HG03045 (cell line): Measurements from ENCODE around the gene MSL1.

Source experiments
- ATAC-seq: cut with Tn5 transposase; IDR thresholded peaks from one replicate; pipeline ENCODE4 v1.9.1; 2021; ENCODE audit warnings: mild to moderate bottlenecking, moderate library complexity; ENCODE audit not compliant: unreplicated experiment

The MSL1 gene

GRCh38 chr17:40121181-40122135 lies at the start of gene MSL1:
MSL1 (plus strand) TSS chr17:40121971; CDS start chr17:40122613, 642 bp downstream.
- peak; percentile 65 for ATAC-seq

GRCh38 chr17:40072040-40072734 lies 49.6 kb upstream of the MSL1 start:
- no peak for ATAC-seq

- ATAC-seq = no peak
These were observed 48.9 kb upstream of the MSL1 start for GRCh38 chr17:40072735-40073346.

DNA sequence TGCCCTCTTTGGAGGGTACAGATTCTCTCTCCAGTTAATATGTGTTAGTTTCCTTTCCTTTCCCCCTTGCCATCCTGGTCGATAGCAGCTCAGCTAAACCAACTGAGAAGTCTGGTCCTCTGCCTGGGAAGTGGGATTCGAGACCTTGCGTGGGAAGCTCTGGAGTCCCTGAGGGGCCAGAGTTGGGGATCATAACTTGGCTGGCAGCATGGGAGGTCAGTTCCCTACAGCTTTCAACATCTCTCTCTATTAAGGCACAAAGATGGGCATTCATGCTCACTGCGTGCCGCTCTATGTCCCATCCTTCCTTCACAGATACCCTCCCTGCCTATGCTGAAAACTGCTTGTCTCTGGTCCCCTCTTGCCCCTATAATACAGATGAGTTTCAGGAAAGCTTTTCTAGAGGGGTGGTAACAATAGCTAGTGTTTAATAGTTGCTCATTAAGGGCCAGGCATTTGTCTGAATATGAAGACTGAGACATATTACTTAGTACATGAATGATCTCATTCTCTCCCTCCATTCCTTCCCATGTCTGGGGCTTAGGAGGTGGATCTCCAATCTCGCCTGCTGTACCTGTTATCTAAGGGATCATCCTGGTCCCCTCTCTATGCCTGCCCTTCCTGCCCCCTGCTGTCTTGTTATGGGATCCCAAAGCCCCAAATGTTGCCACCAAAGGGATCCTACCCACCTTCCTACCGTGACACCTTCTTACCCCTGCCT lies 48.2 kb upstream of the MSL1 start:
- no peak for ATAC-seq

- no peak for ATAC-seq
These were observed 47.6 kb upstream of the MSL1 start for GRCh38 chr17:40074175-40074512.

GRCh38 chr17:40074871-40075200 lies 46.9 kb upstream of the MSL1 start:
- no peak for ATAC-seq

DNA sequence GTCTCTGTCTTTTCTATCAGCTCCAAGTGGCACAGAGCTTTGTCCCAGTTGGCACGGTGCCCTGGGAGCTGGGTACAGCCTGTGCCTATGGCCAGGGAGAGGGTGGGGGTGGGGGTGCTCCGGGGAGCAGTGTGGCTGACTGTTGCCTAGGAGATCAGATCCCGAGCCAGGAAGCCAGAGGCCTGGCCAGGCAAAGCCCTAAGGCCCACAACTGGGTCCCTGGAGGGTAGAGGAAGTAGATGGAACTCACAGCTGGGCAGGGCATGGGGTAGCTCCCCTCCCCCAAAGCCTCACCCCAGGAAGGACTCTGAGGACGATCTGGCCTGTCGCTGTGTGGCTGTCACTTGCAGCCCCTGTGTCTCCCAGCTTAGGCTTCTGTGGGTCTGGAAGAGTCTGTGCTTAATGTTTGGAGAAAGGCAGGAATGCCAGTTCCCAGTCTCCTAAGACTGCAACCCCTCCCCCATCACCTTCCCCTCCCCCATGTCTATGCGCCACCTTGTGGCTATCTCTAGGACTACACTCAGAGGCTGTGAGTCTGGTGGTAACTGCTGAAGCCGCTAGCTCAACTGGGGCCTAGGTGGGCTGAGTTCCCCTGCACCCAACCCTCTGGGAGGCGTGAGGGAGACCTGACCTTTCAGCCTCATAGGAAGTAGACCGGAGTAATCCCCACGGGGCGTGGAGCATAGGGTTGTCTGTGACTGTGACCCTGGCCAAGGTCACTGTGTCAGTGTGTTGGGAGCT lies 46.4 kb upstream of the MSL1 start:
- ATAC-seq = no peak

DNA sequence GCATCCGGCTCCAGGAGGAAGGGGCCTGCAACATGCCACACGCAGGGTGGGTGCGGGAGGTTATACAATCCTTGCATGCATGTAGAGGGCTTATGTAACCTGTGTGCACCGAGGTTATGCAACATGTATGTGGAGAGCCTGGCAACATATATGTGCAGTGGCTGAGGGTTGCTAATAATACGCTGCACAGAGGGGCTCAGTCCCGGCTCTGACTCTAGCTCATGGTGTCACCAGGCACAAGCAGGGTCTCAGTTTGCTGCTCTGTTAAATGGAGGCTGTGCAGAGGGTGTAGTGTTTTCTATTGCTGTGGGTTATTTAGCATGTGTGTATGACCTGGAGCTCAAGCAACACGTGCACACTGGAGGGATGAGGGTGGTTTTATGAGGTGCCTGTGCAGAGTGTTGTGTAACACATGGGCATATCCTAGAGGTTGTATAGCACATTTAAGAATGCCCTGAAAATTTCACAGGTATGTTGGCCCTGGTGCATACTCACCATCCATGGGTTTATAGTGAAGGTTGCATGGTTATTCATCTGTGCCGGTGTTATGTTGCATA lies 45.8 kb upstream of the MSL1 start:
- no peak for ATAC-seq

DNA sequence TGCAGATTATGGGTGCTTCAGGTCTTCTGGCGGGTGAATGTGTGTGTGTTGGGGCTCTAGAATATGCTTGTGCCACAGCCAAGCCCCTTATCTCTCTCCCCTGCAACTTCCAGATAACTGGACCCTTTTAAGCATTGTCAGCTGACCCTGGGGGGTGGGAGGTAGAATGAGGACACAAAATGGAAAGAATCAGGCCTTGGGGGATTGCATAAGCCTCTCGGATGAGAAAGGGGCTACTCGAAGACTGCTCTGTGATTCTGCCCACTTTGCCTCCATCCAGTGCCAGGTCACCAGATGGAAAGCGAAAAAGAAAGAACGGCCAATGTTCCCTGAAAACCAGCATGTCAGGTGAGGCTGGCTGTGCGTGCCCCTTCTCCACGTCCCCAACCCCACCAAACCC lies 45.2 kb upstream of the MSL1 start:
- no peak for ATAC-seq

DNA sequence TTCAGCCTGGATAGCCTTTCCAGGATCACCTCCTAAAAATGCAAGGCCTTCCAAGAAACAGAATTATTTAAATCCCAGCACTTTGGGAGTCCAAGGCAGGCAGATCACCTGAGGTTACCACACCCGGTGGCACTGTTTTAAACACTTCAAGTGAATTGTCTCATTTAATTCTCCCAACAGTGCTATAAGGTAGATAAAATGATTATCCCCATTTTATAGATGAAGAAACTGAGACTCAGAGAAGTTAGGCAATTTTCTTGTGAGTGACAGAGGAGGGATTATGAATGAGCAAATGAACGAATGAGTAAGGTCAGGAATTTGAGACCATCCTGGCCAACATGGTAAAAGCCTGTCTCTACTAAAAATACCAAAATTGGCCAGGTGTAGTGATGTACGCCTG lies 42.2 kb upstream of the MSL1 start:
- ATAC-seq = no peak

- no peak for ATAC-seq
These were observed 37.3 kb upstream of the MSL1 start for GRCh38 chr17:40084477-40084876.

- ATAC-seq = no peak
These were observed 35.4 kb upstream of the MSL1 start for GRCh38 chr17:40086150-40087044.

DNA sequence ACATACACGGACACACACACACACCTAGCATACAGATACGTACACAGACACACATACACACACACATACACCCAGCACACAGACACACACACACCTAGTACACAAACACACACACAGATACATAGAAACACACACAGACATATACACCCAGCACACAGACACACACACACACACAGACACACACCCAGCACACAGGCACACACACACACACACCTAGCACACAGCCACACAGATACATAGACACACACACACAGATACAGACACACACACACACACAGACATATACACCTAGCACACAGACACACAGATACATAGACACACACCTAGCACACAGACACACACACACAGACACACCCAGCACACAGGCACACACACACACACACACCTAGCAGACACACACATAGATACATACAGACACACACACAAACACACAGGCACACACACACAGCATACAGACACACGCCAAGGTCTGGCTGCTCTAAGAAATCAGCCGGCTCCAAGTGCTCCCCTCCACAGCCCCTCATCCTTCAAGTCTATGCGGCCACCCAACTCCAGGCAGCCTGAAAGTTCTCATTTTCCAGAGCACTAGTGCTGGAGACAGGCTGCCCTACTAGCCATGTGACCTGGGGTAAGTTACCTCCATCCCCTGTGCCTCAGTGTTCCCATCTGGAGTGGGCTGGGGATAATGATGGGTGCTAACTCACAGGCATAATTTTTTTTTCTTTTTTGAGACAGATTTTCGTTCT lies 34.5 kb upstream of the MSL1 start:
- ATAC-seq = no peak

GRCh38 chr17:40087903-40088718 lies 33.7 kb upstream of the MSL1 start:
- no peak for ATAC-seq

DNA sequence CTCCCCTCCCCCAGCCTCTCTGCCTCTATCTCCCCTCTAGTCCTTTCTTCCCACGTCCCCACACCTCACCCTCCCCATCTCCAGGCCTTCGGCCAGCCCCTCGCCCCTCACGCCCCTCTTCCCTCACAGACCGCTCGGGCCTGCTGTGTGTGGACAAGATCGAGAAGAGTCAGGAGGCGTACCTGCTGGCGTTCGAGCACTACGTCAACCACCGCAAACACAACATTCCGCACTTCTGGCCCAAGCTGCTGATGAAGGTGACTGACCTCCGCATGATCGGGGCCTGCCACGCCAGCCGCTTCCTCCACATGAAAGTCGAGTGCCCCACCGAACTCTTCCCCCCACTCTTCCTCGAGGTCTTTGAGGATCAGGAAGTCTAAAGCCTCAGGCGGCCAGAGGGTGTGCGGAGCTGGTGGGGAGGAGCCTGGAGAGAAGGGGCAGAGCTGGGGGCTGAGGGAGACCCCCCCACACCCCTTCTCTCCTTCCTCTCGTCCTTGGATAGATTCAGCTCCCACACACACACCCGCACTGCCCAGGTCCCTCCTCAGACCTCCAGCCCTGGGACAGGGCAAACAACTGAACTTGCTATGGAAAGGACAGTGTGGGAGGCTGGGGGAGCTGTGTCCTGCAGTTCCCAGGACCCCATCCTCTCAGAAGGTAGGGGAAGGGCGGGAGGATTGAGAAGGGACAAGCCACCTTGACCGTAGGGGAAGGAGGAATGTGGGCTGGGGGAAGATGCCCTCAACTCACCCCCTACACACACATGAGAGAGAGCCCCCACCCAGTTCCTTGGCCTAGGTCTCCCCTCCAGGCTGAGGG lies 32.5 kb upstream of the MSL1 start:
- ATAC-seq = no peak

DNA sequence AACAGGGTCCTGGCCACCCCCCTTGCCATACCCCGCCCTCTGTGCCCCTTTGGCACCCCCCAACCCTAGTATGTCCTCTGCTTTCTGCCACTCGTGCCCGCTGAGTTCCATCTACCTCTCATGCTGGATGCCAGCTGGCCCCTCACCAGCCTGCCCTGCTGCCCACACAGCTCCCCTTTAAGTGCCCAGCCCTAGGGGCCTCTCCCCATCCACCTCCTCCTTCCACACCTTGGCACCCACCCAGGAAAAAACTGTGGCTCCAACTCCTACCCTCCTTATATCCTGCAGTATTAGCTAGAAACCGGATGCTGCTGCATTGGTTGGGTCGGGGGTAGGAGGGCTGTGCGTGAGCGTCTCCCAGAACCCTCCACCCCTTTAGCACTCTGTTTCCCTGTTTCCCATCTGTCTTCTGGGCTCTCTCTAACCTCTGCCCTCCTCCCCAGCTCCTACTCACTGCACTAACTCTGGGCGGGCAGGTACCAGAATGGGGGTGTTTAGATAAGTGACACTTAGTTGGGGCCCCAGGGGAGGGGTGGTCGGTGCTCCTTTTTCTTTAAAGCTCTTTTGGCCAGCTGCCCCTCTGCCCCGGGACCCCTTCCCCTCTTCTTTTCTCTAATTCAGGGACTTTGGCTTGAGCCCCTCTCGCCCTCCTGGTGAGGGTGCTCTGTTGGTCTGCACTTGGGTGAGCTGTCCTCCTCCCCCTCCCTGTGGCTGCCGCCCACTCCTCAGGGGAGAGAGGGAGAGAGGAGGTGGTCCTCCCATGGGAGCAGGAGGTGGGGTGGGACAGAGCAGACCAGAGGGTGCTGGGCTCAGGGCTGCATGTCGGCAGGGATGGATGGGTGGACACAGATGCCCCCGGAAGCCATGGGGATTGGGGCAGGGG lies 31.3 kb upstream of the MSL1 start:
- no peak for ATAC-seq
